ENCODE data around the gene UQCRH. TPM values are rescaled to one million over a fixed set of nuclear protein-coding genes. Genes with fewer than 3 reads are reported as not detected.

Gene UQCRH
- total RNA-seq, 1 experiment from 2014 or later = 525 TPM

DNA sequence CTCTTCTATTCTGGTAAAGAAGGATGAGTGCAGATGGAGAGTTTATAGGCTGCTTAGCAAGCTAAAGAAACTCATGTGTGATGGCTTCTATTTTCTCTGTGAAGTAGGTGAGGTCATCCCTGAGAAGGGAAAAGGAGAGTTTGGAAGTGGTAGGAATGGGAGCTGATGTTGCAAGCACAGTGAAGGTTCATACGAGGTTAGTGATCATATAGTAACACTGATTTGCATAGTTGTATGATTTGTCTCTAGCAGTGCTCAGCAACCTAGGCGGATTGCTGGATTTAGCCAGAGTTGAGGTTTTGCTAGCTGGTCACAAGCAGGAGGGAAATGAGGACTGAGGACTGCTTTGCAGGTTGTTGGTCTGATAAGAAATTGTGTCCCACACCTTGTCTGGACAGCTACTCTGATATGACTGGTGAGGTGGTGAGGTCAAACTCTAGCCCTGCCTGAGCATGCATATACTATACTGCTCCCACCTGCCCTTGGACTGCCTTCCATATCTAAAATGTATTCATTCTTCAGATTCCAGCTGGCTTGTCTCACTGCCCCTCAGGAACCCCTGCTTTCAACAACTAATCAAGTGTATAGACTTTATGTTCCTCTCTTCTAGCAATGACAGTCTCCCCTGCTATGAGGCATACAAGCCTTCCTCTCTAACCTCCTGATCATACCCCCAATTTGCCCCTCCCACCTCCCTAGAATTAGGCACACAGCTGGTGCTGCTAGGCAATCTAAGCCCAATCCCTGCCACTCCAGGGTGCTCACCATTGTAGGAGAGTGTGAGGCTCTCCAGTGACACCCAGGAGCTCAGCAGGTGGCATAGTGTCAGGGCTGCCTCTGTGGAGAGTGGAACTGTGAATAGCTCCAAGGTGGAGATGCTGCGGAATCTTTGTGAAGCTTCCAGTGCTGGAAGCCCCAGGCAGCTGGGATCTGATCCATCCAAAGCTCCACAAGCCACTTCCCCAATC is 18.6 kb upstream of the UQCRH start:
- no peak for DNase-seq (ENCODE audit: low read depth in 1 of 2, low spot score in 2 of 2)
- Histone ChIP-seq H3K9me3 (replicated peaks) (no peaks in the 10 kb centered on the region), H3K27me3 (replicated peaks) (no peaks in the 10 kb centered on the region), H3K4me3 (no peak overlapping the region), H3K4me1 (replicated peaks) (0 out of 2 replicates have a peak, but pooled peaks cover 4% of the 10 kb centered on the region), H3K27ac (no peak overlapping the region), H3K36me3 (peaks cover 98% of the 10 kb centered on the region)

DNA sequence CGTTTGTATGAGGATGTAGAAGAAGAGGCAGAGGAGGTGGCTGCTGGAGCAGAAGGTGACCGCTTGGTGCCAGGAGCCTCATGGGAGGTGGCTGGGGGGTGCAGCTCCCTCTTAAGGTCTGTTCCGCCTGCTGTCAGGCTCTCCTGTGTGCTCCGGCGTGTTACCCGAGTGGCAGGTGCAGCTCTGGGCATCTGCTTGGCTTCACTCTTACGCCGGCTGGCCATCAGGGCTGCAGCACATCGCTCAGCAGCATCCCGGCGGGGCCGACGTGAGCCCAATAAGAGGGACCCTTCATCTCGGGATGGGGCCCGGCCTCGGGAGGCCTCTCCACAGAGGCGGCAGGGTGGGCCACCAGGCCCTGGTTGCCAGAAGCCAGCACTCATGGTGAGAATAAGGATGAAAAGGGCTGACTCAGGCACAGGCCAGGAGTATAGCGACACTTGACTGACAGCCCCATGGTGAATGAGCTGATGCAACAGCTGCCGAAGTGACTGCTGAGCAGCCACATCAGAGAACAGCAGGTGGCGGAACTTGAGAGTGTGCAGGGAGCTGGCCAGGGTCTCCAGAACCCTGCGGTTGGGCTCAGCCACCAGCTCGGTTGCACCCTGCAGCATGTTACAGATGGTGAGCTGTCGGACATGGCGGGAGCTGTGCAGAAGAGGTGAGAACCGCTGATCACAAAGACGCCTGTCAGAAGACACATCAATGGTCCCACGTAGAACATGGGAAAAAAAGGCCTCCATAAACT is 17.6 kb upstream of the UQCRH start:
- H3K27me3 ChIP-seq (replicated peaks) = no peaks in the 10 kb centered on the region
- no peak for DNase-seq (ENCODE audit: low read depth in 1 of 2, low spot score in 2 of 2)
- H3K9me3 ChIP-seq (replicated peaks) = no peaks in the 10 kb centered on the region
- H3K36me3 ChIP-seq = peaks cover 93% of the 10 kb centered on the region
- H3K4me3 ChIP-seq = no peak overlapping the region
- no peak overlapping the region for H3K27ac ChIP-seq
- 0 out of 2 replicates have a peak, but pooled peaks cover 4% of the 10 kb centered on the region for H3K4me1 ChIP-seq (replicated peaks)

- Histone ChIP-seq H3K4me1 (replicated peaks) (0 out of 2 replicates have a peak, but pooled peaks cover 4% of the 10 kb centered on the region), H3K27ac (peak overlapping the region; percentile 8; the same call in 1 of the 2 replicates), H3K9me3 (replicated peaks) (no peaks in the 10 kb centered on the region), H3K4me3 (no peak overlapping the region), H3K27me3 (replicated peaks) (no peaks in the 10 kb centered on the region), H3K36me3 (peaks cover 88% of the 10 kb centered on the region)
- DNase-seq (ENCODE audit: low read depth in 1 of 2, low spot score in 2 of 2) = no peak
These were observed 14.9 kb upstream of the UQCRH start for GRCh38 chr1:46288485-46289133.

DNA sequence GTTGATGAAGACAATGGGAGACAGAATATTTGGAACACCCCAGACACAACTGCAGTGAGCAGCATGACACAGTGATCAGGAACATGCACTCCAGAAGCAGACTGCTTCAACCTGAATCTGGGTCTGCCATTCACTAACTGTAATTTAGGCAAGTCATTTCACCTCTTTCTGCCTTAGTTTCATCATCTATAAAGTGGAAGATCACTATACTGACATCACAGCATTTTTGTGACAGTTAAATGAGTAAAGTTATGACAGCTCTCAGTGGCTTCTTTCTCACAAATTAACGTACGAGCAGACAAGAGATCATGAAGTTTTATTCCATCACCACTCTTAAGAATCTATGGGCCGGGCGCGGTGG is 14.4 kb upstream of the UQCRH start:
- Histone ChIP-seq H3K4me3 (no peak overlapping the region), H3K27me3 (replicated peaks) (no peaks in the 10 kb centered on the region), H3K36me3 (peaks cover 90% of the 10 kb centered on the region), H3K4me1 (replicated peaks) (0 out of 2 replicates have a peak, but pooled peaks cover 4% of the 10 kb centered on the region), H3K27ac (peak overlapping the region; percentile 8; the same call in 1 of the 2 replicates), H3K9me3 (replicated peaks) (no peaks in the 10 kb centered on the region)
- no peak for DNase-seq (ENCODE audit: low read depth in 1 of 2, low spot score in 2 of 2)

- Histone ChIP-seq H3K4me3 (no peak overlapping the region), H3K36me3 (peaks cover 90% of the 10 kb centered on the region), H3K27me3 (replicated peaks) (no peaks in the 10 kb centered on the region), H3K27ac (no peak overlapping the region), H3K9me3 (replicated peaks) (no peaks in the 10 kb centered on the region), H3K4me1 (replicated peaks) (0 out of 2 replicates have a peak, but pooled peaks cover 4% of the 10 kb centered on the region)
- no peak for DNase-seq (ENCODE audit: low read depth in 1 of 2, low spot score in 2 of 2)
These were observed 13.5 kb upstream of the UQCRH start for GRCh38 chr1:46289976-46290375.

DNA sequence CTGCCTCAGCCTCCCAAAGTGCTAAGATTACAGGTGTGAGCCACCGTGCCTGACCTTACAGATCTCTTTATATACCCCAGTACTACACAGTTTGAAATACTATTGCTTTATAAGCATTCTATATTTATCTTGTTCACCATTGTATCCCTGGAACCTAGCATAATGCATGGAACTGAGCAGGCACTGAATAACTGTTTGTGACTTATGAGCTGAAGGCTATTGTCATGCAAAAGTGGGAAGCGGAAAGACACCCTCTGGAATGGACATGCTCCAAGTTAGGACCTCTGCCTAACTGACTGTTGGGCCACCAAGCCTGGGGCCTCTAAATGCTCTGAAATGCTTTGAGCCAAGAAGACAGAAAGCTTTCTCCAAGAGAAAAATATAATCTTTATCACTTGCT is 8.2 kb upstream of the UQCRH start:
- peaks cover 1% of the 10 kb centered on the region for H3K4me1 ChIP-seq (replicated peaks)
- no peak for DNase-seq (ENCODE audit: low read depth in 1 of 2, low spot score in 2 of 2)
- no peak overlapping the region for H3K27ac ChIP-seq
- H3K36me3 ChIP-seq = peaks cover 87% of the 10 kb centered on the region
- no peak overlapping the region for H3K4me3 ChIP-seq
- H3K27me3 ChIP-seq (replicated peaks) = no peaks in the 10 kb centered on the region
- H3K9me3 ChIP-seq (replicated peaks) = peaks cover 3% of the 10 kb centered on the region; the same call in 1 of the 2 replicates

DNA sequence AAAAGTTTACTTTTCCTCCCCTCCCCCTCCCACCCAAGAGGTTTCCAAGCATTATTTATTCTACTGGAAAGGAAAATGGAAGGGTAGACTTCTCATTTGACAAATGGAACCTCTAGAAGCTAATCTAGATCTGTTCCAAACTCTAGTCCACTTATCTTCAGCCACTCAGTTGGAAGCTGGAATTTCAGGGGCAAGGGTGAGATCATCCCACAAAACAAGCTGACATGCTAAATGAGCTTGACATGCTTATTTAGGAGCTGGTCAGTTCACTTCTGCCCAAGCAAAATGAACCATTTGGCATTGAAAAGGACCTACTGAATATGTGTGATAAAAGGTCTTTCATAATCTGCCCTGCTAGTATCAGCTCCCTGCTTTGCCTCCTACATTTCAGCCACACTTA is 5.1 kb upstream of the UQCRH start:
- H3K4me1 ChIP-seq (replicated peaks) = peaks cover 13% of the 10 kb centered on the region
- DNase-seq (ENCODE audit: low read depth in 1 of 2, low spot score in 2 of 2) = no peak
- H3K27ac ChIP-seq = no peak overlapping the region
- H3K9me3 ChIP-seq (replicated peaks) = peaks cover 3% of the 10 kb centered on the region; the same call in 1 of the 2 replicates
- no peak overlapping the region for H3K4me3 ChIP-seq
- no peaks in the 10 kb centered on the region for H3K27me3 ChIP-seq (replicated peaks)
- peaks cover 83% of the 10 kb centered on the region for H3K36me3 ChIP-seq

DNA sequence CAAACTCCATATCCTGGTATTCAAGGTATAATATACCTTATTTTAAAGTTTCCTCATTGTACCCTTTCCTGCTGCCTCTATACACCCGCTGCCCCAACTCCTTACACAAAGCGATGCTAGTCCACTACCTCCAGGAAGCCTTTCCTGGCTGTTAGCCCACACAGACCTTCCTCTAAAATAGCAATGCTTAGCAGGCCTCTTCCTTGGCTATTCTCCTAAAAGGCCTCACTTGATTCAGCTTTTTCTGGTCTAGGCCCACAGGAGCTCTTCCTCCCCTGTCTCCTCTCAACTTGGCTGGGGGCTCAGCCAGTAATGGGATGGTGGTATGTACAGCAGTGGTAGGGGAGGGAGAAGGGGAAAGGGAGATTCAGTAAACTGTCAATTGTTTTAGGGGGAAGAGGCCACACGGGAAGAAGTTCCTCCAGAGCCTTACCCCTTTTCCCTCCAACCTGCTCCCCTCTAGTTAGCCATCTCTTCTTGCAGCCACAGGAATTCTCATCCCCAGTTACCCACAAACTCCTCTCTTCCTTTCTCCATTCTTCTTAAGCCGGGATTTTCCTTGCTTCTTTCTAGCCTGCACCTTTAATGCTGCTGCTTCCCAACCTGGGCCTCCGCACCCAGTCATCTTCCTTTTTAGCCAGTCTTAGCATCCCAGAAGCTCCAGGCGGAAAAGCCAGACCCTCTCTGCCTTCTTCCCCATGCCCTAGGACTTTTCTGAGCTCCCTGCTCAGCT is 2.7 kb upstream of the UQCRH start:
- Histone ChIP-seq H3K27me3 (replicated peaks) (no peaks in the 10 kb centered on the region), H3K4me1 (replicated peaks) (peaks cover 18% of the 10 kb centered on the region), H3K27ac (peak overlapping the region; percentile 98; the same call in 1 of the 2 replicates), H3K9me3 (replicated peaks) (no peaks in the 10 kb centered on the region; the same call in 1 of the 2 replicates), H3K36me3 (peaks cover 58% of the 10 kb centered on the region), H3K4me3 (peak overlapping the region; percentile 92)
- DNase-seq (ENCODE audit: low read depth in 1 of 2, low spot score in 2 of 2) = peak in 1 of 2 experiments; percentile 36

- peaks cover 18% of the 10 kb centered on the region for H3K4me1 ChIP-seq (replicated peaks)
- H3K27ac ChIP-seq = peak overlapping the region; percentile 98
- DNase-seq (ENCODE audit: low read depth in 1 of 2, low spot score in 2 of 2) = no peak
- no peaks in the 10 kb centered on the region for H3K27me3 ChIP-seq (replicated peaks)
- peak overlapping the region; percentile 92 for H3K4me3 ChIP-seq
- H3K9me3 ChIP-seq (replicated peaks) = no peaks in the 10 kb centered on the region; the same call in 1 of the 2 replicates
- H3K36me3 ChIP-seq = peaks cover 53% of the 10 kb centered on the region
These were observed 2.1 kb upstream of the UQCRH start for GRCh38 chr1:46301406-46301807.

DNA sequence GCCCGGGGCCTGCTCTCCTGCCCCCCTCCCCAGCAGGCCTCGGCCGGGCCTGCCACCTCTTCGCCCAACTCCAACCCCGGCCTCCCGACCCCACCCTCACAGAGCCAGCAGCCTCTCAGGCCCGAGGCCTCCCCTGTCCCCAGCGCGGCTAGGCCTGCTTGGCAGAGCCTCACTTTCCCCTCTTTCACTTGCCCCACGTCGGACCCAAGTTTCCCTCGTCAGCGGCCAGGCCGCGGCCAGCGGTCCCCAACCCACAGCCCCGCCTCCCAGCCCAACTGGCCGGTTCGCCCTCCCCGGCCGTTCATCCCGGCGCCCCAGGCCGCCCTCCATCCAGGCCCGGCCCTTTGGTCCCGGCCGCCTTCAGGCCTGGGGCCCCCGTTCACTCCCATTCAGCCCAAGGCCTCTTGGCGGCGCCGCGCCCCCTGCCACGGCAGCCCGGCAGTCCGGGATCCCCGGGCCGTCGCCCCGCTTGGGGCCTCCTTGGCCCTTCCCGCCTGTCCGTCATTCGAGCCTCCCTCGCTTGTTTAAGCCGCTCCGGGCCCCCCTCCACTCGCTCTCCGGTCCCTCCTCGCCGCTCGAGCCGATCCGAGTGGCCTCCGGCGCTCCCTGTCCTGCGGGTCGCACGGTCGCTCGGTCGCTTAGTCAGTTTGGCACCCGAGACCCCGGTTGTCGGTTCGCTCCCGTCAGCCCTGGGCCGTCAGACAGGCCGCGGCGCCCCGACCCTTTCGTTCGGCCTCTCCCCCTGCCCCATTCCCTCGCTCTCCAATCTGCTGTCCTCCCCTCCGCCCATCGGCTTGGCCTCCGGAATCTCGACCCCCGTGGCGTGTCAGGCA is 1.5 kb upstream of the UQCRH start:
- Histone ChIP-seq H3K27ac (peak overlapping the region; percentile 98), H3K4me1 (replicated peaks) (peaks cover 18% of the 10 kb centered on the region), H3K27me3 (replicated peaks) (no peaks in the 10 kb centered on the region), H3K9me3 (replicated peaks) (no peaks in the 10 kb centered on the region), H3K4me3 (peak overlapping the region; percentile 92), H3K36me3 (peaks cover 48% of the 10 kb centered on the region)
- DNase-seq (ENCODE audit: low read depth in 1 of 2, low spot score in 2 of 2) = peak; percentile 65 to 73

DNA sequence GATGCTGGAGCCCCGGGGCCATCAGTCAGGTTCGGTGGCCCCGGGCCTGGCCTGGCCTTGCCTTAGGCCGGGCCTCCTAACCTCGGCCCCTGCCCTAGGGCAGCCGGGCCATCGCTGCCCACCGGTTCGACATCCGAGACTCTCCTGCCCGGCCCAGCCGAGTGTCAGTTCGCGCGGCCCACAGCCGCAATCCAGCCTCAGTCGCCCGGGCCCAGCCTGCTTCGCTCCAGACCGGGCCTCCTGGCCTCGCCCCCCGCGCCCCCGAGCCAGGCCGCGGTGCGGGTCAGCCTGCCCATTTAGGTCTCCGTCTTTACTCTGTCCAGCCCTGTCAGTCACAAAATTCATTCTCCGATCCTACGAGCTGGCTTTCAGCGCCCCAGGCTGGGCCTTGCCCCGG is 859 bp upstream of the UQCRH start:
- Histone ChIP-seq H3K4me3 (peak overlapping the region; percentile 92), H3K4me1 (replicated peaks) (peaks cover 18% of the 10 kb centered on the region), H3K27me3 (replicated peaks) (no peaks in the 10 kb centered on the region), H3K36me3 (peaks cover 48% of the 10 kb centered on the region), H3K9me3 (replicated peaks) (no peaks in the 10 kb centered on the region), H3K27ac (peak overlapping the region; percentile 98)
- peak; percentile 46 to 68 for DNase-seq (ENCODE audit: low read depth in 1 of 2, low spot score in 2 of 2)

DNA sequence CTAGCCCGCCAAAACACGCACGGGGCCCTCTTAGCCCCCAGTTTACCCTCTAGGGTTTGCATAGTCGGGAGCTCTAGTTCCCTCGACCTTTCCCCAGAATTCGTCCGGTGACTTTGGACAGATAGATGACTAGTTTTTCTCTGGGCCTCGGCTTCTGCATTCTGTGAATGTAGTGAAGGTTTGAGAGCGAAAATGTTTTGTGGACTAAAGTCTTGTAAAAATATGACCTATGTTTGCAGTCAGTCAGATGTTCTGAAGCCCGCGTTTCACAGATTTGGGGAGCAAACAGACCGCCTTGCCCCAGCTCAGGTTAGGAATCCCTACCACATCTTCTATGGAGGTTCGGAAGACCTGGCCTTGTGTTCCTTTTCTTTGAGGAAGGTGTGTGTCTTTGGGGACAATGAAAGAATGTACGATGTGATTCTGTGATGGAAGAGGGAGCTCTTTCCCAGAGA is 401 bp downstream of the UQCRH start:
- peak overlapping the region; percentile 92 for H3K4me3 ChIP-seq
- peaks cover 43% of the 10 kb centered on the region for H3K36me3 ChIP-seq
- H3K9me3 ChIP-seq (replicated peaks) = no peaks in the 10 kb centered on the region
- peaks cover 18% of the 10 kb centered on the region for H3K4me1 ChIP-seq (replicated peaks)
- H3K27ac ChIP-seq = peak overlapping the region; percentile 98
- H3K27me3 ChIP-seq (replicated peaks) = no peaks in the 10 kb centered on the region
- DNase-seq (ENCODE audit: low read depth in 1 of 2, low spot score in 2 of 2) = no peak

Data from SJSA1 (cell line).